Smooth muscle cell (in vitro differentiated cells): ENCODE measurements around the gene SELENOH. TPM values are rescaled to one million over a fixed set of nuclear protein-coding genes. Genes with fewer than 3 reads are reported as not detected.

Experiments
- DNase-seq: peaks from one replicate; lab custom pipeline; 2025; ENCODE audit not compliant: unreplicated experiment; lab: John Stamatoyannopoulos, UW
- H2AFZ ChIP-seq: fragments of 200-600 bp; sonication (generic); 2 replicates; pipeline ENCODE4 v1.6.0; 2016; ENCODE audit warnings: antibody characterized with exemption, low read depth, mild to moderate bottlenecking
- H3F3A ChIP-seq: fragments of 200-600 bp; sonication (generic); 2 replicates; pipeline ENCODE4 v1.6.0; 2017; ENCODE audit warnings: antibody characterized with exemption, low read depth
- H3K27ac ChIP-seq: fragments of 200-600 bp; sonication (generic); 2 replicates; pipeline ENCODE4 v1.5.1; 2016; ENCODE audit warnings: low read depth, mild to moderate bottlenecking
- H3K27me3 ChIP-seq: fragments of 200-600 bp; sonication (generic); 2 replicates; pipeline ENCODE4 v1.6.1; 2016; ENCODE audit warnings: low read depth, mild to moderate bottlenecking
- H3K36me3 ChIP-seq: fragments of 200-600 bp; sonication (generic); 2 replicates; pipeline ENCODE4 v1.5.1; 2016; ENCODE audit warnings: low read depth
- H3K4me1 ChIP-seq: fragments of 200-600 bp; sonication (generic); 2 replicates; pipeline ENCODE4 v1.5.1; 2016; ENCODE audit warnings: low read depth
- H3K4me2 ChIP-seq: fragments of 200-600 bp; sonication (generic); 2 replicates; pipeline ENCODE4 v1.6.0; 2016; ENCODE audit warnings: mild to moderate bottlenecking
- H3K4me3 ChIP-seq: fragments of 200-600 bp; sonication (generic); 2 replicates; pipeline ENCODE4 v1.5.1; 2016; ENCODE audit warnings: mild to moderate bottlenecking
- H3K79me2 ChIP-seq: fragments of 200-600 bp; sonication (generic); 2 replicates; pipeline ENCODE4 v1.6.0; 2016; ENCODE audit warnings: low read depth, mild to moderate bottlenecking
- H3K9ac ChIP-seq: fragments of 200-600 bp; sonication (generic); 2 replicates; pipeline ENCODE4 v1.6.0; 2016; ENCODE audit warnings: low read depth
- H3K9me3 ChIP-seq: fragments of 200-600 bp; sonication (generic); replicated peaks from 2 replicates; pipeline ENCODE4 v1.5.1; 2016; ENCODE audit warnings: low read depth
- H4K20me1 ChIP-seq: fragments of 200-600 bp; sonication (generic); 2 replicates; pipeline ENCODE4 v1.6.0; 2016; ENCODE audit warnings: low read depth
- CTCF ChIP-seq: fragments of 200-600 bp; sonication (generic); IDR thresholded peaks from 2 replicates; pipeline ENCODE4 v1.5.1; 2017; ENCODE audit warnings: borderline replicate concordance, mild to moderate bottlenecking, antibody characterized with exemption; ENCODE audit not compliant: insufficient read depth, poor library complexity, severe bottlenecking
- WGBS: methylation state at CpG from one replicate; pipeline ENCODE4 v1.1.7; 2016; ENCODE audit warnings: low lambda C conversion rate; 5-methylcytosine and 5-hydroxymethylcytosine counted together
- polyA plus RNA-seq: library from polyadenylated mRNA; unstranded; fragments of >200 nt; fragmentation: Nextera tagmentation; extraction: Ambion mirVana; gene quantifications from 2 replicates; pipeline ENCODE4 v1.2.1, GENCODE V29; 2016
- total RNA-seq: library from RNA; depleted of rRNA; stranded (reverse); fragments of >200 nt; gene quantifications from 2 replicates; pipeline ENCODE4 v1.2.3, GENCODE V29; 2014

SELENOH gene
- total and polyA plus RNA-seq, 2 experiments from 2014 or later, result 131 to 141 TPM

- Histone ChIP-seq H3K27ac (no peak overlapping the region), H2AFZ (no peak overlapping the region), H3K4me1 (peaks cover 24% of the 10 kb centered on the region), H3K27me3 (no peaks in the 10 kb centered on the region), H3K4me3 (no peak overlapping the region), H3K9ac (no peak overlapping the region), H3K79me2 (peaks cover 97% of the 10 kb centered on the region), H3K4me2 (no peak overlapping the region), H3F3A (peaks cover 17% of the 10 kb centered on the region), H3K36me3 (no peaks in the 10 kb centered on the region), H4K20me1 (peaks cover 99% of the 10 kb centered on the region), H3K9me3 (no peaks in the 10 kb centered on the region)
- TF ChIP-seq CTCF, result no peak
- DNase-seq, result no peak
- 99% methylated on average over 3 of the region's 3 CpGs for WGBS
Observed at GRCh38 chr11:57771365-57771764, 30.1 kb downstream of the SELENOH start.

GRCh38 chr11:57772562-57772961 lies 31.3 kb downstream of the SELENOH start:
- H3K9ac ChIP-seq, result no peak overlapping the region
- H3K4me1 ChIP-seq, result peaks cover 34% of the 10 kb centered on the region
- H3K4me3 ChIP-seq, result no peak overlapping the region
- peaks cover 97% of the 10 kb centered on the region for H3K79me2 ChIP-seq
- TF ChIP-seq CTCF, result no peak
- H4K20me1 ChIP-seq, result peaks cover 99% of the 10 kb centered on the region
- peak overlapping the region; percentile 50 for H3K27ac ChIP-seq
- H3K4me2 ChIP-seq, result peak overlapping the region; percentile 46
- no peaks in the 10 kb centered on the region for H3K9me3 ChIP-seq
- H2AFZ ChIP-seq, result no peak overlapping the region
- DNase-seq, result no peak
- no peaks in the 10 kb centered on the region for H3K36me3 ChIP-seq
- 53% methylated on average over 4 of the region's 4 CpGs for whole genome bisulfite sequencing
- H3K27me3 ChIP-seq, result no peaks in the 10 kb centered on the region
- peaks cover 28% of the 10 kb centered on the region for H3F3A ChIP-seq

GRCh38 chr11:57773026-57773598 lies 31.8 kb downstream of the SELENOH start:
- H2AFZ ChIP-seq, result no peak overlapping the region
- H3K27ac ChIP-seq, result peak overlapping the region; percentile 50
- no peaks in the 10 kb centered on the region for H3K27me3 ChIP-seq
- TF ChIP-seq CTCF, result no peak
- no peaks in the 10 kb centered on the region for H3K36me3 ChIP-seq
- H4K20me1 ChIP-seq, result peaks cover 99% of the 10 kb centered on the region
- H3K9me3 ChIP-seq, result no peaks in the 10 kb centered on the region
- peaks cover 33% of the 10 kb centered on the region for H3F3A ChIP-seq
- WGBS, result 80% methylated on average over 5 of the region's 5 CpGs
- H3K4me2 ChIP-seq, result peak overlapping the region; percentile 46
- peaks cover 39% of the 10 kb centered on the region for H3K4me1 ChIP-seq
- H3K79me2 ChIP-seq, result peaks cover 97% of the 10 kb centered on the region
- no peak overlapping the region for H3K4me3 ChIP-seq
- no peak overlapping the region for H3K9ac ChIP-seq
- DNase-seq, result no peak

GRCh38 chr11:57775491-57775890 lies 34.2 kb downstream of the SELENOH start:
- Histone ChIP-seq H4K20me1 (peaks cover 100% of the 10 kb centered on the region), H3K4me2 (peak overlapping the region; percentile 82), H3K4me1 (peaks cover 61% of the 10 kb centered on the region), H3K27me3 (no peaks in the 10 kb centered on the region), H3K9me3 (no peaks in the 10 kb centered on the region), H3K9ac (no peak overlapping the region), H3K79me2 (peaks cover 92% of the 10 kb centered on the region), H3K36me3 (no peaks in the 10 kb centered on the region), H3F3A (peaks cover 50% of the 10 kb centered on the region), H3K4me3 (no peak overlapping the region), H2AFZ (no peak overlapping the region), H3K27ac (peak overlapping the region; percentile 96)
- WGBS, result 53% methylated on average over 5 of the region's 5 CpGs
- DNase-seq, result no peak
- no peak for TF ChIP-seq CTCF
